Measurements from ENCODE around the gene NDUFV2.

NDUFV2 gene

GRCh38 chr18:9123520-9123919 lies 21.0 kb downstream of the NDUFV2 start:
- DNase-seq = no peak

- no peak for DNase-seq
Measured at GRCh38 chr18:9124824-9125223, 22.3 kb downstream of the NDUFV2 start.

GRCh38 chr18:9126337-9126736 lies 23.8 kb downstream of the NDUFV2 start:
- no peak for DNase-seq

GRCh38 chr18:9130195-9130594 lies 27.7 kb downstream of the NDUFV2 start:
- DNase-seq = no peak

- DNase-seq = no peak
Measured at GRCh38 chr18:9130806-9131205, 28.3 kb downstream of the NDUFV2 start.

GRCh38 chr18:9132628-9133027 lies 30.1 kb downstream of the NDUFV2 start:
- no peak for DNase-seq

- DNase-seq = no peak
Measured at GRCh38 chr18:9133225-9133624, 30.7 kb downstream of the NDUFV2 start.

- DNase-seq = no peak
Measured at GRCh38 chr18:9135081-9135911, 32.8 kb downstream of the NDUFV2 start.

GRCh38 chr18:9135912-9136314 lies 33.4 kb downstream of the NDUFV2 start:
- no peak for DNase-seq

- DNase-seq = peak; percentile 75
Measured at GRCh38 chr18:9136315-9137155, 34.0 kb downstream of the NDUFV2 start, which contains the start of gene ANKRD12. Gene ANKRD12 (plus strand): TSS chr18:9136781. CDS start chr18:9182433, 45,652 bp downstream.

- DNase-seq = peak; percentile 22
Measured at GRCh38 chr18:9137168-9138066, 34.9 kb downstream of the NDUFV2 start.

GRCh38 chr18:9139400-9140039 lies 37.0 kb downstream of the NDUFV2 start:
- no peak for DNase-seq

- no peak for DNase-seq
Measured at GRCh38 chr18:9140381-9140780, 37.9 kb downstream of the NDUFV2 start.

- no peak for DNase-seq
Measured at GRCh38 chr18:9140984-9141383, 38.5 kb downstream of the NDUFV2 start.

GRCh38 chr18:9146224-9146623 lies 43.7 kb downstream of the NDUFV2 start:
- no peak for DNase-seq

GRCh38 chr18:9147440-9148202 lies 45.1 kb downstream of the NDUFV2 start:
- DNase-seq = peak; percentile 3

- no peak for DNase-seq
Measured at GRCh38 chr18:9148203-9148552, 45.7 kb downstream of the NDUFV2 start.

GRCh38 chr18:9150121-9150520 lies 47.6 kb downstream of the NDUFV2 start:
- no peak for DNase-seq

- DNase-seq = no peak
Measured at GRCh38 chr18:9153256-9153655, 50.8 kb downstream of the NDUFV2 start.

- no peak for DNase-seq
Measured at GRCh38 chr18:9156604-9157249, 54.2 kb downstream of the NDUFV2 start.

GRCh38 chr18:9157806-9158205 lies 55.3 kb downstream of the NDUFV2 start:
- DNase-seq = no peak
